Calu3 (cell line): ENCODE results near the gene C16orf86. TPM values are rescaled to one million over a fixed set of nuclear protein-coding genes. Genes with fewer than 3 reads are reported as not detected.
A peak's percentile ranks its signal among the peaks of the same experiment; 100 is the strongest.

Experiments used
- BruUV-seq: library from RNA; stranded (reverse); fragments of 400-500 nt; replicated peaks from 2 replicates; lab custom pipeline; 2021; lab: Mats Ljungman, UMichigan
- CTCF ChIA-PET: fragments of 300-600 bp; sonication (Branson Sonifier 250); formaldehyde crosslinking; loops from one replicate; lab custom pipeline; 2022; ENCODE audit warnings: antibody characterized with exemption; lab: Charles Lee
- DNase-seq: peaks from one replicate; pipeline ENCODE4 v3.0.0; 2022
- H3K27ac Mint-ChIP-seq: one replicate; pipeline ENCODE4 v1.8.0; 2022; ENCODE audit warnings: mixed read lengths; ENCODE audit not compliant: unreplicated experiment
- H3K27me3 Mint-ChIP-seq: one replicate; pipeline ENCODE4 v1.8.0; 2022; ENCODE audit warnings: mixed read lengths; ENCODE audit not compliant: unreplicated experiment
- H3K36me3 Mint-ChIP-seq: one replicate; pipeline ENCODE4 v1.8.0; 2022; ENCODE audit warnings: mild to moderate bottlenecking, moderate library complexity, mixed read lengths; ENCODE audit not compliant: insufficient read depth, unreplicated experiment
- H3K4me1 Mint-ChIP-seq: one replicate; pipeline ENCODE4 v1.8.0; 2022; ENCODE audit warnings: mild to moderate bottlenecking, low read depth, mixed read lengths; ENCODE audit not compliant: unreplicated experiment
- H3K4me3 Mint-ChIP-seq: one replicate; pipeline ENCODE4 v1.8.0; 2022; ENCODE audit warnings: mild to moderate bottlenecking, low read depth, moderate library complexity, mixed read lengths; ENCODE audit not compliant: unreplicated experiment
- H3K9me3 Mint-ChIP-seq: one replicate; pipeline ENCODE4 v1.8.0; 2022; ENCODE audit warnings: low read depth, mixed read lengths; ENCODE audit not compliant: unreplicated experiment
- CTCF ChIP-seq: fragments of 200-600 bp; IDR thresholded peaks from one replicate; pipeline ENCODE4 v1.8.0; 2022; ENCODE audit warnings: antibody characterized with exemption; ENCODE audit not compliant: unreplicated experiment
- intact Hi-C: fragments of 100-400 bp; cut with micrococcal nuclease; formaldehyde crosslinking; loops from one replicate; pipeline ENCODE4 v1.10.0; 2022; ENCODE audit not compliant: unreplicated experiment
- total RNA-seq: library from RNA; stranded (reverse); gene quantifications from 2 replicates; pipeline ENCODE4 v1.2.3, GENCODE V29; 2022

The C16orf86 gene
- total RNA-seq, 1 experiment from 2014 or later, result 0.68 TPM

GRCh38 chr16:67655363-67655762, 11.3 kb upstream of the C16orf86 start:
- no peak for DNase-seq
- BruUV-seq, result no TSS peak
- Mint-ChIP-seq H3K9me3 (no peaks in the 10 kb centered on the region), H3K27ac (peak overlapping the region; percentile 9), H3K36me3 (peaks cover 34% of the 10 kb centered on the region), H3K27me3 (peaks cover 54% of the 10 kb centered on the region), H3K4me1 (no peaks in the 10 kb centered on the region), H3K4me3 (no peak overlapping the region)
- CTCF ChIA-PET, result no interaction called here
- intact Hi-C loops, result no loop called here
- no peak for TF ChIP-seq CTCF

GRCh38 chr16:67656344-67657016, 10.1 kb upstream of the C16orf86 start:
- CTCF ChIA-PET, result no interaction called here
- Mint-ChIP-seq H3K36me3 (peaks cover 45% of the 10 kb centered on the region), H3K4me3 (no peak overlapping the region), H3K27me3 (peaks cover 43% of the 10 kb centered on the region), H3K27ac (no peak overlapping the region), H3K4me1 (no peaks in the 10 kb centered on the region), H3K9me3 (no peaks in the 10 kb centered on the region)
- no TSS peak for BruUV-seq
- TF ChIP-seq CTCF, result no peak
- intact Hi-C loops, result no loop called here
- DNase-seq, result no peak

GRCh38 chr16:67657017-67657608, 9.5 kb upstream of the C16orf86 start:
- Mint-ChIP-seq H3K4me3 (no peak overlapping the region), H3K9me3 (no peaks in the 10 kb centered on the region), H3K4me1 (no peaks in the 10 kb centered on the region), H3K36me3 (peaks cover 51% of the 10 kb centered on the region), H3K27ac (no peak overlapping the region), H3K27me3 (peaks cover 37% of the 10 kb centered on the region)
- intact Hi-C loops, result no loop called here
- CTCF ChIA-PET, result no interaction called here
- no peak for TF ChIP-seq CTCF
- no peak for DNase-seq
- no TSS peak for BruUV-seq

- no peaks in the 10 kb centered on the region for H3K4me1 Mint-ChIP-seq
- peaks cover 53% of the 10 kb centered on the region for H3K36me3 Mint-ChIP-seq
- no peak for DNase-seq
- CTCF ChIA-PET, result interaction anchor here (0.6 kb wide), 1 partner anchor 53 kb away, joined by 5 read pairs; no protein-coding TSS in a partner anchor
- no peak overlapping the region for H3K4me3 Mint-ChIP-seq
- no peak overlapping the region for H3K27ac Mint-ChIP-seq
- no TSS peak for BruUV-seq
- H3K27me3 Mint-ChIP-seq, result peaks cover 31% of the 10 kb centered on the region
- intact Hi-C loops, result no loop called here
- no peak for TF ChIP-seq CTCF
- H3K9me3 Mint-ChIP-seq, result no peaks in the 10 kb centered on the region
These were observed 8.7 kb upstream of the C16orf86 start for GRCh38 chr16:67657751-67658518.
